NOMO-1 treated with dmso at 0.1 percent for 144 hours (cell line): Measurements from ENCODE around the gene AAR2.

Experiments used
- DNase-seq: peaks from one replicate; lab custom pipeline; 2025; ENCODE audit not compliant: unreplicated experiment; lab: John Stamatoyannopoulos, UW

The AAR2 gene

DNA sequence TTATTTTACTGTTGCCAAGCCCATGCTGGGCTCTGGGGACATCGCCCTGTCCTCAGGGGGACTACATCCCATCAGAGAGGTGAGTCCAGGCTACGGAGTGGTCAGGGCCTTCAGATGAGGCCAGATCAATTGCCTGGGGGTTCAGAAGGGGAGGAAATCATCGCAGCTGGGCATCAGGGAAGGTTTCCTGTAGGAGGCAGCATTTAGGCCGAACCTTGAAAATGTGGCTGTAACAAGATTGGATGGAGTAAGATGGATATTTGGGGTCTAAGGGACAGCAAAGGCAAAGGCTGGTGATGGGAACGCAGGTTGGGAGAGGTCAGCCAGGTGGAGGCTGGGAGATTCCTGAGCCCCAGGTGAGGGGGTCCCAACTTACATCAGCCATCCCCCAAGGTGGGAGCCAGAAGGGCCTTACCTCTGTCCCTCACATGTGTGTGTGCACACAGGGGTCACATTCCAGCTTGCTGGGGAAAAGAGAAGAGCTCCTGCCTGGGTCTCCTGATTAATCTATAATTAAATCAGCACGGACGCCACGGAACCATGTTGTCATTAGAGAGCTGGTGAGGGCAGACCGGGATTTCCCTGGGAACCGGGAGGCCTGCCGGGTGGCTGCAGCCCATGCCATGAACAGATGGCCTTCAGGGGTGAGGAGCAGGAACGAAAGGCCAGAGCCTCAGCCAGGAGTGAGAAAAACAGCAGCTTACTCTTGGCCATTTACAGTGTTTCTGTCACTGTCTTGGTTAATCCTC is 39.3 kb downstream of the AAR2 start:
- no peak for DNase-seq

- DNase-seq, result no peak
These were observed 41.3 kb downstream of the AAR2 start for GRCh38 chr20:36277546-36277945.

- no peak for DNase-seq
These were observed 43.1 kb downstream of the AAR2 start for GRCh38 chr20:36279362-36279761.

DNA sequence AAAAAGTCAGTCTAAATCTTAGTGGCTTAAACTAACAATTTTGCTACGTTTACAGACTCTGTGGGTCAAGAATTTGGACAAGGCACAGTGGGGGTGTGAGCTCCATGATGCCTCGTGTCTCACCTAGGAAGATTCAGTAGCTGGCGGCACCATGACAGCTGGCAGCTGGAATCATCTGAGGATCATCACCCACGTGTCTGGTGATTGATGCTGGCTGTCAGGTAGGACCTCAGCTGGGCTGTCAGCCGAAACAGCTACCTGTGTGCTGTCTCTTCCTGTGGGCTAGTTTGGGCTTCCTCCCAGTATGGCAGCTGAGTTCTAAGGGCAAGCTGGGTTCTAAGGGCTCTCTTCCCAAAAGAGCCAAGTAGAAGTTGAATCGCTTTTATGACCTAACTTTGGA is 43.5 kb downstream of the AAR2 start:
- DNase-seq, result no peak

- no peak for DNase-seq
These were observed 45.6 kb downstream of the AAR2 start for GRCh38 chr20:36281785-36282380.

DNA sequence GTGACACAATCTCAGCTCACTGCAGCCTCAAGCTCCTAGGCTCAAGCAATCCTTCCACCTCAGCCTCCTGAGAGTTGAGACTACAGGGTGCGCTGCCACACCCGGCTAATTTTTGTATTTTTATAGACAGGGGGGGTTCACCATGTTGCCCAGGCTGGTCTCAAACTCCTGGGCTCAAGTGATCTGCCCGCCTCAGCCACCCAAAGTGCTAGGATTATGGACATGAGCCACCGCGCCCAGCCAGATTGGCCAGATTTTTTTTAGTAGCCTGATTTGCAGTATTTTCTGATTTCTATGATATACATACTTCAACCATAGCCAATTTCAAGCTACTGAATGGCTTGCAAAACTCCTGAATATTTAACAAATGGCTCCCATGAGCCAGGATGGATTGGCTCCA is 48.5 kb downstream of the AAR2 start:
- DNase-seq, result no peak

DNA sequence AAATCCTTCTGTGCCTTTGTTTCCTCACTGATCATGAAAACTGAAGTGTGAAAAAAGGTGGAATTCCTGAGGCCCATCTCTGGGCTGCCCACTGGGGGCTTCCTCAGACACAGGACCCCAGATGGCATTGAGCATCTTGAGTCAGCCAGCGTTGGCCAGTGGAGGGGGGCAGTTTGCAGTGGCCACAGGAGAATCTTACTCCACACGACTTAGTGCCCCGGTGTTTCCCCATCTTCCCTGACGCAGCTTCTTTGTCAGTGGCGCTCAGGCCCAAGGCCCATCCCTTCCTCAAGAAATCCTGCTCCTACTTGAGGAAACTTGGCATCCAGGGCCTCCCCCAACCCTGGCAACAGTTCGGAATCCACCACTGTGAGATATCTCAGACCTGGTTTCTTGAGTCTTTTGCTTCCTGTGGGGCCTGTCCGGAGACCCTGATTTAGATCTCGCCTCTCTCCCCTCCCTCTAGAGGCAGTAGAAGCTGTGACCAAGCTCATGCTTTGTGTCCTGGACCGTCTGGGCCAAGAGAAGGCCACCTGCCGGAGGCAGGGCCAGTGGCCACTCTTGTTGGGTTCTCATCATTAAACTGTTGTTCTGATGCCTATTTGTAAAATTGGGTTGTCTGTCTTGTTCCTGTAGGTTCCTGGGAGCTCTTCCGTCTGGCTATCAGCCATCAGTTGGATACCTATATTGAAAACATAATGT is 49.6 kb downstream of the AAR2 start:
- DNase-seq, result no peak

- DNase-seq, result no peak
These were observed 61.4 kb downstream of the AAR2 start for GRCh38 chr20:36297656-36298055.

- no peak for DNase-seq
These were observed 61.8 kb downstream of the AAR2 start for GRCh38 chr20:36298061-36298460.

GRCh38 chr20:36298795-36299339 is 62.6 kb downstream of the AAR2 start:
- no peak for DNase-seq

GRCh38 chr20:36299459-36299858 is 63.2 kb downstream of the AAR2 start:
- DNase-seq, result no peak

GRCh38 chr20:36301359-36302119 is 65.3 kb downstream of the AAR2 start:
- no peak for DNase-seq

- DNase-seq, result no peak
These were observed 66.8 kb downstream of the AAR2 start for GRCh38 chr20:36303020-36303595.

DNA sequence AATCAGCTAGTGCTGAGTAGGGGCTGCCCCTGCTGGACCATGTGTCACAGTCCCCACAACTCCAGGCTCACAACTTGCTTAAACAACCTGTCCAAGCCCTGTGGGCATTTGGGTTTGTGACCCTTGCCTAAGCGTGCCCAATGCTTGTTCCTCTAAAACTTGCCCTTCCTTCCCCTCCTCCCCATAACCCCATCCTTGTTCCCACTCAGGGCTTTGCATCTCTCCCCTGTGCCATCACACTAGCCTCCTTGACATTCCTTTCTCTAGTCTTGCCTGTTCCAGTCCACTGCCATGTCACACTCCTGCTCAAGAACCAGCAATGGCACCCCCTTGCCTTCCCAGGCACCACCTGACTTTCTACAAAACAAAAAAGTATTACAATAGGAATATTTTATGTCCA is 67.6 kb downstream of the AAR2 start:
- DNase-seq, result no peak

- no peak for DNase-seq
These were observed 68.7 kb downstream of the AAR2 start for GRCh38 chr20:36304786-36305495.

DNA sequence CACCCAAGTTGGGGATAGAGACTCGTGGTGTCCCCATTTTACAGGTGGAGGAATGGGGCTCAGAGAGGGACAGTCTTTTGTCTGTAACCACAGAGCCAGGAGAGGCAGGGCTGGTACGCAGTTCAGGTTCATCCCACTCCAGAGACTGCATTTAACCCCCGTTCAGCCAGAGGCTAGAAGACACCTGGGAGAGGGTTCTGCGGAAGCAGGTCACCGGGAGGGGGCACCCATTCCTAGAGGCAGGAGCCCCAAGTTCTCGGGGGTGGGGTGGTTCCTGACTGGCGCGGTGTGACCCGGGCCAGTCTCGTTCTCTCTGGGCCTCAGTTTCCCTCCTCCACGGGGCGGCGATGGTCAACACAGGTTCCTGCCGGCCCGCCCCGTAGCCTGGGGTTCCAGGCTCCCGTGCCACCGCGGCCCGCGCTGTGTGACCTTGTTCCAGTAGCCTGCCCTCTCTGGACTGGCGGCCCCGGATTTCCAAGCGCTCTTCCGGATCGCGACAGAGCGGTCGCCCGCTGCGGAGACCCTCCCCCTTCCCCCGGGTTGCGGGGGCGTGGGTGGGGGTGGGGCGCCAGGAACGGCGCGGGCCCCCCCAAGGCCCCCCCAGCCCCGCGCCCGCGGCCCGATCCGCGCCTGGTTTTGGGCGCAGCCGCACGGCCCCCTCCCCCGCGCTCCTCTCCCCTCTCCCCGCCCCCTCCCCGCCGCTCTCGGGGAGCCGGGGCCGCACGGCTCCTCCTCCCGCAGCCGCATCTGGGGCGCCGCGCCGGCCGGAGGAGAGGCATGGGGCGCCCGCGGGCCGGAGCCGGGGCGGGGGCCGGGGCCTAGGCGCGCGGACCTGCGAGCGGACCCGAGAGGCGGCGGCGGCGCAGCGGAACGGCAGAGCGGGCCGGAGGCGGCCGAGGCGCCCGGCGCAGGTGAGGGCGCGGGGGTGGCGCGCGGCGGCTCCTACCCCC is 69.6 kb downstream of the AAR2 start, which contains the start of gene DLGAP4:
Gene DLGAP4 (plus strand): TSS at position 738 of the 950 bp plus-strand sequence. CDS start 125,379 bp downstream, outside the sequence.
- DNase-seq, result no peak
